GM19351 (cell line): ENCODE results near the gene NOTCH1.
"Not testable (repeated sequence)": the region's sequence is repeated elsewhere in the genome, so short reads cannot be mapped to it uniquely, and the experiment has no call there.

Experiments used
- ATAC-seq: cut with Tn5 transposase; IDR thresholded peaks from one replicate; pipeline ENCODE4 v1.9.1; 2021; ENCODE audit warnings: mild to moderate bottlenecking, moderate library complexity; ENCODE audit not compliant: unreplicated experiment

NOTCH1 gene

GRCh38 chr9:136565086-136565714 is 19.4 kb upstream of the NOTCH1 start:
- no peak for ATAC-seq

GRCh38 chr9:136564379-136564988 is 18.6 kb upstream of the NOTCH1 start:
- peak; percentile 63 for ATAC-seq

- no peak for ATAC-seq
These were observed 17.9 kb upstream of the NOTCH1 start for GRCh38 chr9:136563646-136564325.

DNA sequence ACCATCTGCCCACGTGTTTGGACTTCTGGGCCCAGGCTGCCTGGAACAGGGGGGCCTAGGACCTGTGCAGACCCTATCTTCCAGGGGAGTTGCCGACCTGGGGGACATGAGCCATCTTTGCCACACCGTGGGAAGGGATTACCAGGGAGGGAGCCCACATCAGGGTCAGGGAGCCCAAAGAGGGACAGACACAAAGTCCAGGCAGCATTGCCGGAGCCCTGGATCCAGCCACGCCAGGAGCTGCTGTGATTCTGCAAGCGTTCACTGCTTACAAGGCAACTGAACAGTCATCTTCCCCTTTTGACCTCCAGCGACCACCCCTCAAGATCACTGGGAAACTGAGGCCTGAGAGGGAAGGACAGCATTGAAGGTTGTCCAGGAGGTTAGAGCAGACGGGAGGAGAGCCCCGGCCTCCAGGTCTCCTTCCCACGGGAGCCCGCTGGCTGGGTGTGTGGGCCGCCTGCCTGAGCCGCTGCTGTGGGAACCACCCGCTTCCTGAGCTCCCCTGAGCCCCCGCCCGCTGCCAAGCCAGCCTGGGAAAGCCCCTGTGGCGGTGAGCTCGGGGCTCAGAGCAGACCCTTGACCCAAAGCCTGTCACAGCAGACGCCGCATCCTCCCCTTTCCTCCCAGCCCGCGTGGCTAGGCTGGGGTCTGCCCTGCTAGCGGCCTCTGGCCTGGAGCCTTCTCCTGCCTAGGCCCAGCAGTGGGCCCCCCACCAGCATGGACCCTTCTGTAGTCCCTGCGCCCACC is 17.1 kb upstream of the NOTCH1 start:
- no peak for ATAC-seq

DNA sequence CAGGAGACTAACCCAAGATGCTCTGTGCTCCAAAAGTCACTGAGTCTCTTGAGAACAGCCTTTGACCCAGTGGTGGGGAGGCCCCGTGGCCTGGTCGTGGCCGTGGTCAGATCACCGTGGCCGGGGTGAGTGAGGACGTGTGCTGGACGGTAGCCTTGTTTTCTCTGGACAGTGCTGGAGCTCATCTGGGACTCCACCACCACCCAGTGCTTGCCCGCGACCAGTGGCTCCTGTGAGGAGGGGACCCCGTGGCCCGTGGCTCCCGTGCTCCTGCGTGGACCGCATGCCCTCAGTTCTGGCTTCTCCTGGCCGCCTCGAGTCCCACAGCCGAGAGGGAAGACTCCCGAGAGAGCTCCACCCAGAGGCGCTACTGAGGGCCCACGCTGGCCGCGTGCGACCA is 15.9 kb upstream of the NOTCH1 start:
- no peak for ATAC-seq

GRCh38 chr9:136560586-136560985 is 14.7 kb upstream of the NOTCH1 start:
- no peak for ATAC-seq

- not testable (repeated sequence) for ATAC-seq
These were observed 13.5 kb upstream of the NOTCH1 start for GRCh38 chr9:136559371-136559770.

- ATAC-seq, result not testable (repeated sequence)
These were observed 13.0 kb upstream of the NOTCH1 start for GRCh38 chr9:136558846-136559245.

- ATAC-seq, result no peak
These were observed 12.5 kb upstream of the NOTCH1 start for GRCh38 chr9:136558373-136558772.

- no peak for ATAC-seq
These were observed 11.2 kb upstream of the NOTCH1 start for GRCh38 chr9:136557036-136557435.

DNA sequence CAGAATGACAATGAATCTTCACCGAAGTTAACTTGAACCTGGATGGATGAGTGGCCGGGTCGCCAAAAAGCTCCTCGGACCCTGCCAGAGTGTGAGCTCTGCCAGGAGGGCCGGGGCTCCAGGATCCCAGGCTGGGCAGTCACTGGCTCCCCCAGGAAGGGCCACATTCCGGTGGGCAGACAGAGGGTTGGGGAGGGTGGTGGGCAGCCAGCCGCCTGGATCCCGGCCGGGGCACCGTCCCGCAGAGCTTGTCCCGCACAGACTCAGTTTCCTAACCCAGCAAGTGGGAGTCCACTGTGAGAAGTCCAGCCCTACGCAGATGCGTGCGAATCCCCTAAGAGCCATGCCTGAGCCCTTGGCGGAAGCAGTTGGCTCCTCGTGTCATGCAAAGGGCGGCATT is 10.3 kb upstream of the NOTCH1 start:
- no peak for ATAC-seq

DNA sequence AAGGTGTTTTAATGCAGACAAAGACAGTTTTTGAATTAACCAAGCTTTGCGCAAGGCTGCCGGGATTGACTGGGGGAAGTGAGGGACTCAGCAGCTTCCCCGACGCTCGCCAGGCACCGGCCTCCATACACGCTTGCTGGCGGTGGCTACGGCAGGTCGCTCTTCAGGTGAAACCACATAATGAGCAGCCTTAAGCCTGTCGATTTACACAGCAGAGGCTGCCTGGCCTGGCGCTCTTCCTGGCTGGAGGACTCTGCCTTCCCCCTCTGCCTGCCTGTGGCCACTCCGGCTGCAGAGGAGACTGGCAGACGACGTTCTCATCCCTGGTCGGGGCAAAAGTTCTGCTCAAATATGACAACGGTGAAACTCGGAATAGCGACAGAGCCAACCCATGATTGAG is 9.0 kb upstream of the NOTCH1 start:
- no peak for ATAC-seq

- ATAC-seq, result no peak
These were observed 7.7 kb upstream of the NOTCH1 start for GRCh38 chr9:136553581-136553980.

DNA sequence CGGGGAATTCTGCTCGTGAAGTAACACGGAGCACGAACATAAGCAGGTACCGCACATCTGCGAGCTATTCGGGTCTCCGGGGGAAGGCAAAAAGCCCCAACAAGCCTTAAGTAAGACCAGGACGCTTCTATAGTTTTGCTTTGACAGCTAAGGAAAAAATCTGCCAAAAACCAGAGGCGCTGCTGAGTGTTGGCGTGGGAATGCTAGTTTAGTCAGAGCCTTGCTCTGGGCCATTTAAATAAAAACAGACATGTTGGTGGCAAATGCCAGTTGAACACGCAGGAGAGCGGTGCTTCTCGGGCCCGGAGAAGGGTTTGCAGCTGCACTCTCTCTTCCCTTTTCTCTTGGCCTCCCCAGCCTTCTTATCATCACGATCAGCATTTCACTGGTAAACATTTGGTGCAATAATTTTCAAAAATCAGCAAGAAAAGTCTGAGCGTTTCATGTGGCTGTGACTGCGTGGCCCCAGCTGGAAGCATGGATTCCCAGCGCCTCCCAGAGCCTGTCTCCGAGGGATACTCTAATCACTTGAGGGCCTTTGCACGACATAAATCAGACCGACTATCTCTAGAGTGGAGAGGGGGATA is 6.4 kb upstream of the NOTCH1 start:
- no peak for ATAC-seq

DNA sequence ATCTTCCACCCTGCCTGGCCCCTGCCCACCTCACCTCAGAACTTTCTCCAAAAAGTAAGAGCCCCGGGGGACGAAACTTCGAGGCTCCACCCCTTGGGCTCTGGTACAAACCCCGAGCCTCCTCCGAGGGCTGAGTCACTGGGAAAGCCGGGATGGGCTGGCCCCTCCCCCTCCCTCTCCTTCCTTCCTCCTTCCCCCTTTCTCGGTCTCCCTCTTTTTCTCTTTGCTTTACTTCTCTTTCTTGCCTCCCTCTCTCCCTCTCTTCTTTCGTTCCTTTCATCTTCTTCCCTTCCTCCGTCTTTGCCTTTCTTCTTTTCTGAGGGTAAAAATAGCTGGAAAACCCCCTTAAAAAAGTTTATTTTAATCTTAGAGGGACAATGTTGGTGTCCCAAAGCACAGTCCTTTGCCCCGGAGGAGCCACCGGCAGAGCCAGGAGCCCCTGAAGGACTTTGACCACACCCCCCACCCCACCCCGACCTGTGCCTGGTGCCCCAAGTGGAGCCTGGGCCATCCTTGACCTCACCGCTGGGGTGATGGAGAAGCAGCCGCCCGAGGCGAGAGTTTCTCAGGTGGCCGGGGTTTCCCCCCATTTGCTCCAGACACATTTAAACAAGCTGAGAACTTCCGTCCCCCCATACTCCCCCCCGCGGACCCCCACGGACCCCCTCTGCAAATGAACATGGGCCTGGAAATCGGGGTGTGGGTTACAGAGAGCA is 5.7 kb upstream of the NOTCH1 start:
- ATAC-seq, result no peak

- no peak for ATAC-seq
These were observed 4.8 kb upstream of the NOTCH1 start for GRCh38 chr9:136550439-136551289.

GRCh38 chr9:136549010-136549980 is 3.4 kb upstream of the NOTCH1 start:
- no peak for ATAC-seq

DNA sequence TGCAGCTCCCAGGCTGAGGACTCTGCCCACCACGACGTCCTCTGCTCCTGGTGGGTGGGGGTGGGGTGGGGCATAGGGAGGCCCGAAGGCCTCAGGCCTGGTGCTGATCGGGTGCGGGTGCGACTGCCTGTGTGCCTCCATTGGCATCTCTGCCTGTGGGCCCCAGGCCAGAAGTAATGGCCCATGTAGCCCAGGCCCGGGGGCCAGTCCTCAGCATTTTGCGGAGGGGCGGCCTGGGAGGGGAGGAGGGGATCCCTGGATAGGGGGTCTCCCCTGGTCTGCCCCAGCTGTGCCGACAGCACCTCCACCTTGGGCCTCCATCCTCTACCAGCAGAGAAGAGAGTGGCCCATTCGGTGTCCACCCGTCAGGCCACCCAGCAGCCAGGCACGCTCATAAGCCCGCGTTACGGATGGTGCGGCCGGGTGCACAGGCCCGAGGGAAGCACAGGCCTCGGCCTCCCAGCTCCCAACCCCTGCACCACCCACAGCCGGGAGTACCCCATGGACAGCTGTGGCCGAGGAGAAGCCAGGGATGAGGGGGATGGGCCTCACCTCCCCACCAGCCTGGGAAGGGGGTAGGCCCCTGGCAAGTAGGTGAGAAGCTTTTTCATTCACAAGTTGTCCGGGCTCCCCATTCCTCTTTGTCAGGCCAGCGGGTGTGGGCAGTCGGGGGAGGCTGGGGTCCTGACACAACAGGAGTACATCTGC is 1.8 kb upstream of the NOTCH1 start:
- no peak for ATAC-seq
